NCI-H226 (cell line): ENCODE results near the gene HPSE2.

Experiments used
- DNase-seq: peaks from one replicate; pipeline ENCODE4 v3.0.0-alpha.2; 2015

HPSE2 gene

GRCh38 chr10:98667081-98667480 is 568.6 kb downstream of the HPSE2 start:
- no peak for DNase-seq

- DNase-seq = no peak
These were observed 569.4 kb downstream of the HPSE2 start for GRCh38 chr10:98666276-98666675.

- DNase-seq = no peak
These were observed 571.2 kb downstream of the HPSE2 start for GRCh38 chr10:98664329-98665042.

GRCh38 chr10:98659951-98660350 is 575.7 kb downstream of the HPSE2 start:
- DNase-seq = no peak

GRCh38 chr10:98655492-98655891 is 580.2 kb downstream of the HPSE2 start:
- no peak for DNase-seq

- DNase-seq = no peak
These were observed 586.5 kb downstream of the HPSE2 start for GRCh38 chr10:98649170-98649569.

GRCh38 chr10:98646998-98647917 is 588.4 kb downstream of the HPSE2 start:
- no peak for DNase-seq

GRCh38 chr10:98644466-98644865 is 591.2 kb downstream of the HPSE2 start:
- DNase-seq = no peak

GRCh38 chr10:98642281-98642680 is 593.4 kb downstream of the HPSE2 start:
- DNase-seq = no peak

GRCh38 chr10:98638920-98639319 is 596.7 kb downstream of the HPSE2 start:
- DNase-seq = no peak

GRCh38 chr10:98636921-98637329 is 598.7 kb downstream of the HPSE2 start:
- no peak for DNase-seq

GRCh38 chr10:98632456-98633150 is 603.0 kb downstream of the HPSE2 start:
- no peak for DNase-seq

- DNase-seq = no peak
These were observed 607.4 kb downstream of the HPSE2 start for GRCh38 chr10:98628206-98628605.

GRCh38 chr10:98627711-98628110 is 607.9 kb downstream of the HPSE2 start:
- no peak for DNase-seq

- no peak for DNase-seq
These were observed 610.7 kb downstream of the HPSE2 start for GRCh38 chr10:98624963-98625362.

GRCh38 chr10:98623176-98623575 is 612.5 kb downstream of the HPSE2 start:
- DNase-seq = no peak

GRCh38 chr10:98621630-98622029 is 614.0 kb downstream of the HPSE2 start:
- no peak for DNase-seq

GRCh38 chr10:98620503-98620902 is 615.1 kb downstream of the HPSE2 start:
- no peak for DNase-seq

GRCh38 chr10:98619446-98619845 is 616.2 kb downstream of the HPSE2 start:
- DNase-seq = no peak

GRCh38 chr10:98617906-98618520 is 617.6 kb downstream of the HPSE2 start:
- DNase-seq = no peak

- DNase-seq = no peak
These were observed 622.2 kb downstream of the HPSE2 start for GRCh38 chr10:98613446-98613845.

GRCh38 chr10:98611436-98611835 is 624.2 kb downstream of the HPSE2 start:
- no peak for DNase-seq

- DNase-seq = no peak
These were observed 624.8 kb downstream of the HPSE2 start for GRCh38 chr10:98610836-98611235.
